ENCODE data around the gene RCBTB1. TPM values are rescaled to one million over a fixed set of nuclear protein-coding genes. Genes with fewer than 3 reads are reported as not detected.
A peak's percentile ranks its signal among the peaks of the same experiment; 100 is the strongest.

The RCBTB1 gene
- total and polyA plus RNA-seq, 10 donors: 10.0 to 30.9 (median 25.5) TPM

DNA sequence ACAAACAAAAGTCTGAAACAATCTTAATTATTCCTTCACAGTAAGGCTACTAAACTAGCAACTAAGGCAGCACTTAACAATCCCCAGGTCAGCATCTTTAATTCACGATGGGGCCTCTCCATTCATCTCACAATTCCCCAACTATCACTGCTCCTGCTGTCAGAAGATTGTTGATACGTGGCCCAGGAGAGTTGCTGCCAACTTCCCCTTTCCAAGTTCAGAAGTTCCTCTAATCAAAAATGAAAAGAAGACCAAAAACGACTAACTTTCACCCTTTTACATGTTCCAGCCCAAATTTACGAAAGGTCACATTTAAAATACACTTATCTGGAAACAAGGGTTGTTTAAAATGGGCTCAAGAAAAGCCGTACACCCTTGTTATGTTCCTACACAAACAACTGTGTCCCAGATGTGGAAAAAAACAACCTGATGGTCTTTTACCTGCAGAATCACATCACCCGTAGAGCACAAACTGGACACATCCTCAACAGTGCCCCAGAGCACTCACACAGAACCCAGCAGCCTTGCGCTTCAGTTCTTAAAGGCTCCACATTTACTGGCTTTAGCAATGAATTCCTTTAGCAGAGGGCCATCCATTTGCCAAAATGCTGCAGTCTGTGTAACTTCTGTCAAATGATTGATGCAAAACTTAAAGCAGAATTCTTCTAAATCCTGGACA is 51.6 kb downstream of the RCBTB1 start:
- peaks cover 0 to 36% (median 14%) of the 10 kb centered on the region in 6 donors for H3K4me1 ChIP-seq
- TF ChIP-seq POLR2AphosphoS5 (IDR thresholded peaks at IDR 0.05) (no peak), POLR2A (IDR thresholded peaks at IDR 0.05) (no peak)
- peaks cover 0 to 36% (median 0%) of the 10 kb centered on the region in 6 donors for H3K36me3 ChIP-seq
- intact Hi-C loops (cut with DNase I; ENCODE audit: low total_unique reads): no loop called here
- WGBS, 5 donors: 39 to 58% (median 55%) methylated on average over 7 of the region's 7 CpGs
- DNase-seq: no peak
- peak overlapping the region in 6 of 8 donors; percentile 35 to 75 (median 52) for H3K27ac ChIP-seq
- no peaks in the 10 kb centered on the region for H3K27me3 ChIP-seq (replicated peaks in 1 of 7)
- H3K4me3 ChIP-seq: peak overlapping the region in 1 of 8 donors; percentile 24
- no peaks in the 10 kb centered on the region for H3K9me3 ChIP-seq

DNA sequence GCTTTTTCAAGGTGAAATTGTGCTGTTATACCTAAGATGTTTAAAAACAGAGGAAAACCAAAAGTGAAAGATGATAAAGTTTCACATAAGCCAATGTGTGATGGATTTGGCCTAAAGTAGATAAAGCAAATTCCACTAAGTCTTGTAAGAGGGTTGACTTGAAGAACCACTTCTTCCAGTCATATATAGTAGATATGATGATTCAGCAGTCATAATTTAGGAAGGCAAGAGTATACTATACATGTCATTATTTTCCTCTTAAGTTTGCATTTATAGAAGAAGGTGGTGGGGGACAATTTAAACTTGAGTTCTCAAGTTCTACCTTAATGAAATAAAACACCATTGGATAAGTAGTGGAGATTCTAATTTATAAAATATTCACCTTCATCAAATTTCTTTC is 52.3 kb downstream of the RCBTB1 start:
- DNase-seq: no peak
- intact Hi-C loops (cut with DNase I; ENCODE audit: low total_unique reads): no loop called here
- Histone ChIP-seq H3K36me3 (peaks cover 0 to 37% (median 0%) of the 10 kb centered on the region in 6 donors), H3K27me3 (replicated peaks in 1 of 7) (no peaks in the 10 kb centered on the region), H3K4me1 (peaks cover 0 to 36% (median 14%) of the 10 kb centered on the region in 6 donors), H3K9me3 (no peaks in the 10 kb centered on the region), H3K27ac (peak overlapping the region in 2 of 8 donors; percentile 59 to 75), H3K4me3 (no peak overlapping the region)
- TF ChIP-seq POLR2AphosphoS5 (IDR thresholded peaks at IDR 0.05) (no peak), POLR2A (IDR thresholded peaks at IDR 0.05) (no peak)
- TF ChIP-seq, protein P1, sequence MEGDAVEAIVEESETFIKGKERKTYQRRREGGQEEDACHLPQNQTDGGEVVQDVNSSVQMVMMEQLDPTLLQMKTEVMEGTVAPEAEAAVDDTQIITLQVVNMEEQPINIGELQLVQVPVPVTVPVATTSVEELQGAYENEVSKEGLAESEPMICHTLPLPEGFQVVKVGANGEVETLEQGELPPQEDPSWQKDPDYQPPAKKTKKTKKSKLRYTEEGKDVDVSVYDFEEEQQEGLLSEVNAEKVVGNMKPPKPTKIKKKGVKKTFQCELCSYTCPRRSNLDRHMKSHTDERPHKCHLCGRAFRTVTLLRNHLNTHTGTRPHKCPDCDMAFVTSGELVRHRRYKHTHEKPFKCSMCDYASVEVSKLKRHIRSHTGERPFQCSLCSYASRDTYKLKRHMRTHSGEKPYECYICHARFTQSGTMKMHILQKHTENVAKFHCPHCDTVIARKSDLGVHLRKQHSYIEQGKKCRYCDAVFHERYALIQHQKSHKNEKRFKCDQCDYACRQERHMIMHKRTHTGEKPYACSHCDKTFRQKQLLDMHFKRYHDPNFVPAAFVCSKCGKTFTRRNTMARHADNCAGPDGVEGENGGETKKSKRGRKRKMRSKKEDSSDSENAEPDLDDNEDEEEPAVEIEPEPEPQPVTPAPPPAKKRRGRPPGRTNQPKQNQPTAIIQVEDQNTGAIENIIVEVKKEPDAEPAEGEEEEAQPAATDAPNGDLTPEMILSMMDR (IDR thresholded peaks at IDR 0.05 in 8 of 11, conservative IDR thresholded peaks at IDR 0.05 in 3 of 11): no peak

DNA sequence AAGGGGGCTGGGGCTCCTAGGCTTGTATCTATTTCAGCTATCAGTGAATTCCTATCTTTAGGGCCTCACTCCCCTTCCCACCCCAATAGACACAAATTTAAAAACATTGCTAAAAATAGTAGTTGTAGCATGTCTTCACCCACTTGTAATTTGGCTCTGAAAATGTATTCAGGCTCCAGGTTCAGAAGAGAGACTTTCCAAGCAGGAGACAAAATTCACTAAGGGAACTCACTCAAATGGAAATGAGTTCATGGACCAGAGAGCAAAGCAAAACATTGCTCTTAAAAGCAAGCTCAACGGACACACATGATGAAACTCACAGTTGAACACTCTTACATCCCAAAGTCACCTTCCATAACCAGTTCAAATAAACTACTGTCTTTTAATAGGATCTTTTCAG is 52.8 kb downstream of the RCBTB1 start:
- Histone ChIP-seq H3K9me3 (no peaks in the 10 kb centered on the region), H3K4me3 (no peak overlapping the region), H3K36me3 (peaks cover 0 to 36% (median 0%) of the 10 kb centered on the region in 6 donors), H3K27ac (peak overlapping the region in 1 of 8 donors; percentile 75), H3K27me3 (replicated peaks in 1 of 7) (no peaks in the 10 kb centered on the region), H3K4me1 (peaks cover 0 to 36% (median 14%) of the 10 kb centered on the region in 6 donors)
- WGBS, 5 donors: 51 to 80% (median 69%) methylated on average over 1 of the region's 1 CpG
- TF ChIP-seq POLR2A (IDR thresholded peaks at IDR 0.05) (no peak), POLR2AphosphoS5 (IDR thresholded peaks at IDR 0.05) (no peak)
- TF ChIP-seq, protein P1 (IDR thresholded peaks at IDR 0.05 in 8 of 11, conservative IDR thresholded peaks at IDR 0.05 in 3 of 11): no peak
- intact Hi-C loops (cut with DNase I; ENCODE audit: low total_unique reads): no loop called here
- DNase-seq: no peak

DNA sequence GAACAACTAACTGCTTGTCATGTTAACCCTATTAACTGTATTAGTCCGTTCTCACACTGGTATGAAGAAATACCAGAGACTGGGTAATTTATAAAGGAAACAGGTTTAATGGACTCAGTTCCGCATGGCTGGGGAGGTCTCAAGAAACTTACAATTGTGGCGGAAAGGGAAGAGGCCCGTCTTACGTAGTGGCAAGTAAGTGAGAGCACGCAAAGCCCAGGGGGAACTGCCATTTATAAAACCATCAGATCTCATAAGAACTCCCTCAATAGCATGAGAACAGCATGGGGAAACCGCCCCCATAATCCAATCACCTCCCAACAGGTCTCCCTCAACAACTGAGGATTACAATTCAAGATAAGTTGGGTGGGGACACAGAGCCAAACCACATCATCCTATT is 54.9 kb downstream of the RCBTB1 start:
- H3K4me3 ChIP-seq: no peak overlapping the region
- intact Hi-C loops (cut with DNase I; ENCODE audit: low total_unique reads): no loop called here
- TF ChIP-seq POLR2AphosphoS5 (IDR thresholded peaks at IDR 0.05) (peak in 1 of 3 donors; percentile 40), POLR2A (IDR thresholded peaks at IDR 0.05) (no peak)
- no peaks in the 10 kb centered on the region for H3K27me3 ChIP-seq (replicated peaks in 1 of 7)
- no peak for DNase-seq
- 41 to 60% (median 43%) methylated on average over 7 of the region's 7 CpGs for WGBS, 5 donors
- peaks cover 0 to 36% (median 14%) of the 10 kb centered on the region in 6 donors for H3K4me1 ChIP-seq
- no peaks in the 10 kb centered on the region for H3K9me3 ChIP-seq
- H3K27ac ChIP-seq: peak overlapping the region in 7 of 8 donors; percentile 11 to 73 (median 53)
- H3K36me3 ChIP-seq: peaks cover 0 to 53% (median 15%) of the 10 kb centered on the region in 6 donors

DNA sequence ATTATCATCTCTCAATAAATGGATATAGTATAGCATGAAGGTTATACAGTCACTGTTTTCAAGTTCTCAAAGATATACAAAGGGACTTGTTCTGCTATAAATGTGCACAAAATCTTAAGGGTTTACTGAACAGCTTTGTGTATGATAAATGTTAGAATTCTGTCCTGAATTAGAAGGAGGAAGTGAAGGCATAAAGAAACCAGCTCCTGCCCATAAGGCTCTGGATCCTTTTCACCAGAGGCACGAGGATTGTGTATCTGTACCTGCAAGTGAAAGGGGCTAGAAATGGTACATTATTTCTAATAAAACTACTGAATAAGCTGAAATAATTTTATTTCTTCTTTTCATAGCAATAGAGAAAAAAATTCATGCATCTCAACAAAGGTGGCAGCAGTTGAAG is 57.2 kb downstream of the RCBTB1 start:
- Histone ChIP-seq H3K27me3 (replicated peaks in 1 of 7) (no peaks in the 10 kb centered on the region), H3K4me1 (peaks cover 0 to 24% (median 5%) of the 10 kb centered on the region in 6 donors), H3K4me3 (no peak overlapping the region), H3K36me3 (peaks cover 0 to 69% (median 24%) of the 10 kb centered on the region in 6 donors), H3K27ac (peak overlapping the region in 4 of 8 donors; percentile 36 to 47 (median 40)), H3K9me3 (no peaks in the 10 kb centered on the region)
- intact Hi-C loops (cut with DNase I; ENCODE audit: low total_unique reads): no loop called here
- DNase-seq: no peak
- TF ChIP-seq POLR2AphosphoS5 (IDR thresholded peaks at IDR 0.05) (no peak), POLR2A (IDR thresholded peaks at IDR 0.05) (no peak)
- TF ChIP-seq, protein P1 (IDR thresholded peaks at IDR 0.05 in 8 of 11, conservative IDR thresholded peaks at IDR 0.05 in 3 of 11): no peak
- WGBS, 5 donors: 34 to 50% (median 46%) methylated on average over 1 of the region's 1 CpG
